ENCODE measurements around the gene PIP4K2B. TPM values are rescaled to one million over a fixed set of nuclear protein-coding genes. Genes with fewer than 3 reads are reported as not detected.

Gene PIP4K2B
- total and polyA plus RNA-seq, 2 donors (not counting 1 experiment from before 2014, with no cell fraction given): 24.0 to 42.9 TPM

DNA sequence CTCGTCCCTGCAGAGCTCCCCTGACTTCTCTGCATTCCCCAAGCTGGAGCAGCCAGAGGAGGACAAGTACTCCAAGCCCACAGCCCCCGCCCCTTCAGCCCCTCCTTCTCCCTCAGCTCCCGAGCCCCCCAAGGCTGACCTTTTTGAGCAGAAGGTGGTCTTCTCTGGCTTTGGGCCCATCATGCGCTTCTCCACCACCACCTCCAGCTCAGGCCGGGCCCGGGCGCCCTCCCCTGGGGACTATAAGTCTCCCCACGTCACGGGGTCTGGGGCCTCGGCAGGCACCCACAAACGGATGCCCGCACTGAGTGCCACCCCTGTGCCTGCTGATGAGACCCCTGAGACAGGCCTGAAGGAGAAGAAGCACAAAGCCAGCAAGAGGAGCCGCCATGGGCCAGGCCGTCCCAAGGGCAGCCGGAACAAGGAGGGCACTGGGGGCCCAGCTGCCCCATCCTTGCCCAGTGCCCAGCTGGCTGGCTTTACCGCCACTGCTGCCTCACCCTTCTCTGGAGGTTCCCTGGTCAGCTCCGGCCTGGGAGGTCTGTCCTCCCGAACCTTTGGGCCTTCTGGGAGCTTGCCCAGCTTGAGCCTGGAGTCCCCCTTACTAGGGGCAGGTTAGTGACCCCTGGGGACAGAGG is 82.9 kb downstream of the PIP4K2B start:
- H2AFZ ChIP-seq (ENCODE audit: insufficient read depth, low read depth, low read length, poor library complexity, severe bottlenecking): no peak overlapping the region
- POLR2A ChIA-PET: interaction anchor here (1.7 kb wide), 1 partner anchor 12 kb away, joined by 4 read pairs; no protein-coding TSS in a partner anchor
- no peak overlapping the region for H3K27ac ChIP-seq (ENCODE audit: low read length in 2 of 2)
- Mint-ChIP-seq H3K4me3 (no peak overlapping the region), H3K27ac (no peak overlapping the region), H3K4me1 (peaks cover 12% of the 10 kb centered on the region), H3K9me3 (ENCODE audit: insufficient read depth) (no peaks in the 10 kb centered on the region), H3K27me3 (no peaks in the 10 kb centered on the region)
- H3K9ac ChIP-seq (ENCODE audit: low read length): no peak overlapping the region
- no peaks in the 10 kb centered on the region for H3K4me1 ChIP-seq (ENCODE audit: control insufficient read depth in 2 of 2, insufficient read depth in 2 of 2, low read length in 2 of 2)
- H3K79me2 ChIP-seq (ENCODE audit: control insufficient read depth, insufficient read depth, low read length): no peaks in the 10 kb centered on the region
- TF ChIP-seq, protein P1, sequence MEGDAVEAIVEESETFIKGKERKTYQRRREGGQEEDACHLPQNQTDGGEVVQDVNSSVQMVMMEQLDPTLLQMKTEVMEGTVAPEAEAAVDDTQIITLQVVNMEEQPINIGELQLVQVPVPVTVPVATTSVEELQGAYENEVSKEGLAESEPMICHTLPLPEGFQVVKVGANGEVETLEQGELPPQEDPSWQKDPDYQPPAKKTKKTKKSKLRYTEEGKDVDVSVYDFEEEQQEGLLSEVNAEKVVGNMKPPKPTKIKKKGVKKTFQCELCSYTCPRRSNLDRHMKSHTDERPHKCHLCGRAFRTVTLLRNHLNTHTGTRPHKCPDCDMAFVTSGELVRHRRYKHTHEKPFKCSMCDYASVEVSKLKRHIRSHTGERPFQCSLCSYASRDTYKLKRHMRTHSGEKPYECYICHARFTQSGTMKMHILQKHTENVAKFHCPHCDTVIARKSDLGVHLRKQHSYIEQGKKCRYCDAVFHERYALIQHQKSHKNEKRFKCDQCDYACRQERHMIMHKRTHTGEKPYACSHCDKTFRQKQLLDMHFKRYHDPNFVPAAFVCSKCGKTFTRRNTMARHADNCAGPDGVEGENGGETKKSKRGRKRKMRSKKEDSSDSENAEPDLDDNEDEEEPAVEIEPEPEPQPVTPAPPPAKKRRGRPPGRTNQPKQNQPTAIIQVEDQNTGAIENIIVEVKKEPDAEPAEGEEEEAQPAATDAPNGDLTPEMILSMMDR (IDR thresholded peaks at IDR 0.05): no peak
- no peak for TF ChIP-seq EZH2 (IDR thresholded peaks at IDR 0.05; ENCODE audit: borderline replicate concordance, insufficient read depth, low read depth, low read length, poor library complexity, severe bottlenecking)
- no peaks in the 10 kb centered on the region for H3K9me3 ChIP-seq (ENCODE audit: control extremely low read depth in 1 of 3, control insufficient read depth in 2 of 3, insufficient read depth in 1 of 3, low read length in 2 of 3)
- 95% methylated on average over 18 of the region's 18 CpGs for WGBS (ENCODE audit: insufficient coverage)
- no peak overlapping the region for H3K4me3 ChIP-seq (ENCODE audit: control extremely low read depth in 1 of 5, extremely low read depth in 1 of 5, insufficient read depth in 1 of 5, low read depth in 2 of 5, low read length in 4 of 5)
- CTCF ChIA-PET: interaction anchor here (0.7 to 2.6 kb wide), 4 partner anchors 12 to 49 kb away, joined by 3 to 11 read pairs (median 6); no protein-coding TSS in a partner anchor
- H3K36me3 ChIP-seq (replicated peaks in 1 of 2; ENCODE audit: control extremely low read depth in 1 of 2, control insufficient read depth in 1 of 2, extremely low read depth in 1 of 2, insufficient read depth in 2 of 2, low read length in 1 of 2): peaks cover 3 to 90% of the 10 kb centered on the region in 2 experiments
- H4K20me1 ChIP-seq (ENCODE audit: control insufficient read depth, insufficient read depth, low read length, poor library complexity, severe bottlenecking): peaks cover 28% of the 10 kb centered on the region
- intact Hi-C loops (cut with micrococcal nuclease): no loop called here
- DNase-seq (no peak), ATAC-seq (ENCODE audit: low read depth) (no peak)
- no peaks in the 10 kb centered on the region for H3K27me3 ChIP-seq (replicated peaks in 1 of 4; ENCODE audit: control extremely low read depth in 1 of 4, control insufficient read depth in 3 of 4, insufficient read depth in 4 of 4, low read length in 3 of 4)
- no peak overlapping the region for H3K4me2 ChIP-seq (replicated peaks; ENCODE audit: low read depth, low read length, poor library complexity, severe bottlenecking)

Small RNAs within 50 kb of the gene (small RNA-seq; reads per million reads assigned to genes)
- gene MIR4726 (ENCODE audit: insufficient read length, low read depth, low replicate concordance): not detected
- gene MIR4727 (ENCODE audit: insufficient read length, low read depth, low replicate concordance): not detected
- not detected for gene RNA5SP440 (ENCODE audit: insufficient read length, low read depth, low replicate concordance)
- not detected for gene RNU6-866P (ENCODE audit: insufficient read length, low read depth, low replicate concordance)

Other genes with a start within 250 kb of the PIP4K2B start
- gene SRCIN1, start 193.6 kb downstream of the PIP4K2B start, total RNA-seq: 0.44 and 0.66 TPM in 2 replicates
- 0.30 and 1.1 TPM in 2 replicates for gene SRCIN1, start 193.6 kb downstream of the PIP4K2B start, polyA plus RNA-seq
- 0.97 and 1.2 TPM in 2 replicates for gene EPOP, start 124.6 kb downstream of the PIP4K2B start, total RNA-seq
- 0.62 and 0.66 TPM in 2 replicates for gene EPOP, start 124.6 kb downstream of the PIP4K2B start, polyA plus RNA-seq
- gene MLLT6, start 94.3 kb downstream of the PIP4K2B start, total RNA-seq: 288 and 295 TPM in 2 replicates
- gene MLLT6, start 94.3 kb downstream of the PIP4K2B start, polyA plus RNA-seq: 149 and 165 TPM in 2 replicates
- gene CISD3, start 69.2 kb downstream of the PIP4K2B start, total RNA-seq: 11.3 TPM in 2 replicates
- gene CISD3, start 69.2 kb downstream of the PIP4K2B start, polyA plus RNA-seq: 1.7 and 5.0 TPM in 2 replicates
- gene PCGF2, start 51.2 kb downstream of the PIP4K2B start, total RNA-seq: not detected in 2 replicates
- gene PCGF2, start 51.2 kb downstream of the PIP4K2B start, polyA plus RNA-seq: 0.04 and 0.81 TPM in 2 replicates
- gene PSMB3, start 46.8 kb downstream of the PIP4K2B start, total RNA-seq: 106 and 109 TPM in 2 replicates
- 121 and 184 TPM in 2 replicates for gene PSMB3, start 46.8 kb downstream of the PIP4K2B start, polyA plus RNA-seq
- gene CWC25, start 25.8 kb upstream of the PIP4K2B start, total RNA-seq: 39.3 and 43.3 TPM in 2 replicates
- 40.8 and 71.2 TPM in 2 replicates for gene CWC25, start 25.8 kb upstream of the PIP4K2B start, polyA plus RNA-seq
- gene RPL23, start 54.2 kb upstream of the PIP4K2B start, total RNA-seq: 1,692 and 1,753 TPM in 2 replicates
- 2,282 and 3,005 TPM in 2 replicates for gene RPL23, start 54.2 kb upstream of the PIP4K2B start, polyA plus RNA-seq
- gene LASP1, start 70.5 kb upstream of the PIP4K2B start, total RNA-seq: 121 and 125 TPM in 2 replicates
- gene LASP1, start 70.5 kb upstream of the PIP4K2B start, polyA plus RNA-seq: 35.5 and 51.6 TPM in 2 replicates
- gene FBXO47, start 167.8 kb upstream of the PIP4K2B start, total RNA-seq: not detected in 2 replicates
- not detected in 2 replicates for gene FBXO47, start 167.8 kb upstream of the PIP4K2B start, polyA plus RNA-seq

All from B cell (primary cell).